Measurements from ENCODE around the gene SP3. TPM values are rescaled to one million over a fixed set of nuclear protein-coding genes. Genes with fewer than 3 reads are reported as not detected.
"Not testable (repeated sequence)": the region's sequence is repeated elsewhere in the genome, so short reads cannot be mapped to it uniquely, and the experiment has no call there.

The SP3 gene
- polyA plus RNA-seq, 6 donors from 2014 or later: 45.7 to 84.3 (median 66.9) TPM

DNA sequence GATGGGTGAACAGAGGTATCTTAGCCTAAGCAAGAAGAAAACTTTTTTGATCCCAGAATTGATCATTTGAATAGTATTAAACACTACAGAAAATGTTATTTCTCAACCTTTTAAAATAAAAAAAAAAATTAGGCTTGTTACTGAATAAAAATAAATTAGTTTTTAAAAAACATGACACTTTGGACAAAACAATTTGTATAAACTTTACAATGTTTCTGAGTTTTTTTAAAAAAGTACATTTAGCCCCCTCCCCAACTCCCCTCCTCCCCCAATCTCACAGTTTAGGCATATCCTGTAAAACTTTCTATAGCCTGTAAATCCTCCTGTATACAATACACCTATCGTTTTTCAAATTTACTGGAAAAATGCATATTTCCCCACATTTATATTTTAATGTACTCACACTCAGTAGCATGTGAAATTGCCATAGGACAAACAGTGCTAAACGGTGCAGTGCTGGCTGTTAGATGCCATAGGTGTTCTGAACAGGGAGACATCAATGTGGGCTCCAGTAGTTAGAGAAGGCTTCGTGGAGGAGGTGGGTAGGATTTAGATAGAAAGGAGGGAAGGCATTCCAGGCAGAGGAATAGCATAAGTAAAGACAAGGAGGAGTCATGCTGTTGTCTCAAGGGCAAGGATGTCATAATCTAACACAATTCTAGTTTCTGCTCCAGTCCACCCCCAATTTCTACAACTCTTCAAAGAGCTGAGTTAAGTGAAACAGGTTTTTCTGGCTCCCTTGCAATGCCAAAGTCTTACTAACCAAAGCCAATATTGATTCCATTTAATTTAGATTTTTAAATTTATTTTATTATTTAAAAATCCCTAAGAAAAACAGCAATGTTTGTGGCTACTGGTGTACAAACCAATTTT, 50.9 kb downstream of the SP3 start:
- peaks cover 24 to 59% of the 10 kb centered on the region in 2 donors for H3K36me3 Mint-ChIP-seq
- H3K27ac Mint-ChIP-seq: peak overlapping the region in 3 of 6 donors; percentile 18 to 81 (median 78)
- no peak for ATAC-seq (ENCODE audit: low read depth in 2 of 2)
- H3K4me1 Mint-ChIP-seq: peaks cover 2 to 9% (median 4%) of the 10 kb centered on the region in 3 donors
- no peaks in the 10 kb centered on the region for H3K9me3 Mint-ChIP-seq
- no peaks in the 10 kb centered on the region for H3K27me3 Mint-ChIP-seq
- no peak overlapping the region for H3K4me3 Mint-ChIP-seq
- DNase-seq: no peak

GRCh38 chr2:173909846-173910245, 55.3 kb downstream of the SP3 start:
- Mint-ChIP-seq H3K27ac (no peak overlapping the region), H3K27me3 (no peaks in the 10 kb centered on the region), H3K4me1 (peaks cover 0 to 4% (median under 1%) of the 10 kb centered on the region in 3 donors), H3K9me3 (no peaks in the 10 kb centered on the region), H3K36me3 (peaks cover 32 to 56% of the 10 kb centered on the region in 2 donors), H3K4me3 (no peak overlapping the region)
- DNase-seq (no peak), ATAC-seq (ENCODE audit: low read depth in 2 of 2) (no peak)

DNA sequence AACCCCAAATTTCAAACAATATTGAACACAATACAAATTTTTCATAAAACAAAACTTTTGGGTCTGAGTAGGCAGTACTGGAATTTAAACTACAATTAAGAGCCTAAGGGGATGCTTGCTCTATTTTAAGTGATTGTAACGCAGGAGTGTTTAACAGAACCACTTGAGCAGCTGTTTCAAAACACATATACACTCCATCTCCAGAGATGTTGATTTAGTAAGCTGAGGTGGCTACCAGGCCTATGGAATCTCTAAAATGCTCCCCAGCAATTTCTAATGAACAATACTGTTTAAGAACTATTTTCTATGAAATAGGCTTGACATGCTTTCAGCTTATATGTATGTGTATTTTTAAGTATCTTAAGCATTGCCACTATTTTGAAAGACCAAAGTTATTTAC, 58.5 kb downstream of the SP3 start:
- H3K4me3 Mint-ChIP-seq: no peak overlapping the region
- DNase-seq (no peak), ATAC-seq (ENCODE audit: low read depth in 2 of 2) (no peak)
- peaks cover 26 to 42% of the 10 kb centered on the region in 2 donors for H3K36me3 Mint-ChIP-seq
- H3K27ac Mint-ChIP-seq: no peak overlapping the region
- no peaks in the 10 kb centered on the region for H3K27me3 Mint-ChIP-seq
- no peaks in the 10 kb centered on the region for H3K9me3 Mint-ChIP-seq
- no peaks in the 10 kb centered on the region for H3K4me1 Mint-ChIP-seq

DNA sequence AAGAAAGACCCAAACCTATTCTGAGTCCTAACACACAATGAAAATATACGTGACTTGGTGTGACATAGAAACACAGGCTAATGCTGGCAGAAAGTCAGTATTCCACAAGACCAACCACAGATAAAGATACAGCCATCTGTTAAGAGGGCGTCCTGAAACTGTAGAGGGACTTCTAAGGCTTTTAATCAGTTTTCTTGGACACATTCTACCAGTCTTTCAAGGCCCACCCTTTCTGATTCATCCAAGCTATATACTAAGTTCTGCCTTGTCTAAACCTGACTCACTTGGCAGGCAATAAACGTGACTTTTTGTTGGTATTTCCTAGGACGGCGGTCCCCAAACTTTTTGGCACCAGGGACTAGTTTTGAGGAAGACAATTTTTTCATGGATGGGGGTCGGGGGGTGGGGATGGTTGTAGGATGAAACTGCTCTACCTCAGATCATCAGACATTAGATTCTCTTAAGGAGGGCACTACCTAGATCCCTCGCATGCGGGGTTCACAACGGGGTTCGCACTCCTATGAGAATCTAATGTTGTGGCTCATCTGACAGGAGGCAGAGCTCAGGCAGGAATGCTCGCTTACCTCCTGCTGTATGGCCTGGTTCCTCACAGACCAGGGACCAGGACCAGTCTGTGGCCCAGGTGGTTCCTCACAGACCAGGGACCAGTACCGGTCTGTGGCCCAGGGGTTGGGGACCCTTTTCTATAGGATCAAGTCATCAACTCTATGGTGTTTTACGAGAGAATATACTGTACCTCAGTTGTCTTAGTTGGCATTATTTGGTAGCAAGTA, 61.4 kb downstream of the SP3 start:
- peaks cover 20% of the 10 kb centered on the region in 2 donors for H3K36me3 Mint-ChIP-seq
- H3K27me3 Mint-ChIP-seq: no peaks in the 10 kb centered on the region
- ATAC-seq (ENCODE audit: low read depth in 2 of 2) (no peak), DNase-seq (no peak)
- H3K4me1 Mint-ChIP-seq: peaks cover 3 to 11% (median 4%) of the 10 kb centered on the region in 3 donors
- no peak overlapping the region for H3K27ac Mint-ChIP-seq
- no peaks in the 10 kb centered on the region for H3K9me3 Mint-ChIP-seq
- H3K4me3 Mint-ChIP-seq: no peak overlapping the region

- H3K9me3 Mint-ChIP-seq: peaks cover 0 to 3% (median 0%) of the 10 kb centered on the region in 7 donors
- H3K27ac Mint-ChIP-seq: peak overlapping the region in 3 of 6 donors; percentile 19 to 71 (median 48)
- ATAC-seq (ENCODE audit: low read depth in 2 of 2) (no peak), DNase-seq (no peak)
- peak overlapping the region in 4 of 8 donors; percentile 10 to 68 (median 36) for H3K4me3 Mint-ChIP-seq
- H3K36me3 Mint-ChIP-seq: no peaks in the 10 kb centered on the region
- H3K4me1 Mint-ChIP-seq: peaks cover 20 to 30% (median 27%) of the 10 kb centered on the region in 3 donors
- no peaks in the 10 kb centered on the region for H3K27me3 Mint-ChIP-seq
Observed at GRCh38 chr2:173898996-173899395, 66.2 kb downstream of the SP3 start.

- ATAC-seq (ENCODE audit: low read depth in 2 of 2): peak; percentile 77 to 79
- DNase-seq: peak; percentile 39
- H3K4me1 Mint-ChIP-seq: peaks cover 20 to 30% (median 27%) of the 10 kb centered on the region in 3 donors
- peak overlapping the region in 6 of 8 donors; percentile 0 to 48 (median 34) for H3K4me3 Mint-ChIP-seq
- no peaks in the 10 kb centered on the region for H3K36me3 Mint-ChIP-seq
- H3K27me3 Mint-ChIP-seq: no peaks in the 10 kb centered on the region
- peak overlapping the region in 5 of 6 donors; percentile 4 to 57 (median 16) for H3K27ac Mint-ChIP-seq
- H3K9me3 Mint-ChIP-seq: peaks cover 0 to 3% (median 0%) of the 10 kb centered on the region in 7 donors
Observed at GRCh38 chr2:173898178-173898668, 67.0 kb downstream of the SP3 start.

DNA sequence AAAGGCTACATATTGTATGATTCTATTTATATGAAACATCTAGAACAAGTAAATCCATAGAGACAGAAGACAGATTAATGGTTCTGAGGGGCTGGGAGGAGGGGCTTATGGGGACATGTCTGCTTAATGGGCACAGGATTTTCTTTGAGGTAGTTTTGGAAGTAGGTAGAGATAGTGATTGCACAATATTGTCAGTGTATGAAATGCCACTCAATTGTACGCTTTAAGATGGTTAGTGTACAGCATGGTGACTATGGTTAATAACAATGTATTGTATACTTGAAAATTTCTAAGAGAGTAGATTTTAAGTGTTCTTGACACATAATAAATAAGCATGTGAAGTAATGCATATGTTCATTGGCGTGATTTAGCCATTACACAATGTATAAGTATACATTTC, 68.4 kb downstream of the SP3 start:
- Mint-ChIP-seq H3K4me1 (peaks cover 20 to 30% (median 27%) of the 10 kb centered on the region in 3 donors), H3K4me3 (no peak overlapping the region), H3K9me3 (peaks cover 0 to 3% (median 1%) of the 10 kb centered on the region in 7 donors), H3K27me3 (peaks cover 0 to under 1% (median 0%) of the 10 kb centered on the region in 3 donors), H3K27ac (no peak overlapping the region), H3K36me3 (no peaks in the 10 kb centered on the region)
- DNase-seq (no peak), ATAC-seq (ENCODE audit: low read depth in 2 of 2) (no peak)

DNA sequence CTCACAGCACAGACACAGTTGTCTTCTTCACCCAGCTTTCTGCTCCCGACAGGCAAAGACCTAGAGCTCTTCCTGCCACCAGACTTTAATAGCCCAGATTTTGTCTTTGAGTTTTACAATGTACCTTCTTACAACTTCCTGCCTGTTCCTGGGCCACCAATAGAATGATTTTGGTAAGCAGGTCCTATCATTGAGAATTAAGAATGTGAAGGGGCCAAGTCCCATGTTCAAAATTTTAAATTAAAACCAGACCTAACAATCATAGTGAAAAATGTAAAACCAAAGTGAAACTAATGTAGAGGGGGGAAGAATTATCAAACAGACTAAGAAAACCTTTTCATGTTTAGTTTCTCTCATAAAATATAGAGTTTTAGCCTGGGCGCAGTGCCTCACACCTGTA, 72.8 kb downstream of the SP3 start:
- H3K27ac Mint-ChIP-seq: peak overlapping the region in 1 of 6 donors; percentile 4
- DNase-seq (no peak), ATAC-seq (ENCODE audit: low read depth in 2 of 2) (no peak)
- no peak overlapping the region for H3K4me3 Mint-ChIP-seq
- H3K36me3 Mint-ChIP-seq: peaks cover 11 to 25% of the 10 kb centered on the region in 2 donors
- H3K9me3 Mint-ChIP-seq: peaks cover 0 to 43% (median 34%) of the 10 kb centered on the region in 7 donors
- H3K27me3 Mint-ChIP-seq: peaks cover 0 to 12% (median 0%) of the 10 kb centered on the region in 3 donors
- peaks cover 5 to 9% (median 5%) of the 10 kb centered on the region in 3 donors for H3K4me1 Mint-ChIP-seq

DNA sequence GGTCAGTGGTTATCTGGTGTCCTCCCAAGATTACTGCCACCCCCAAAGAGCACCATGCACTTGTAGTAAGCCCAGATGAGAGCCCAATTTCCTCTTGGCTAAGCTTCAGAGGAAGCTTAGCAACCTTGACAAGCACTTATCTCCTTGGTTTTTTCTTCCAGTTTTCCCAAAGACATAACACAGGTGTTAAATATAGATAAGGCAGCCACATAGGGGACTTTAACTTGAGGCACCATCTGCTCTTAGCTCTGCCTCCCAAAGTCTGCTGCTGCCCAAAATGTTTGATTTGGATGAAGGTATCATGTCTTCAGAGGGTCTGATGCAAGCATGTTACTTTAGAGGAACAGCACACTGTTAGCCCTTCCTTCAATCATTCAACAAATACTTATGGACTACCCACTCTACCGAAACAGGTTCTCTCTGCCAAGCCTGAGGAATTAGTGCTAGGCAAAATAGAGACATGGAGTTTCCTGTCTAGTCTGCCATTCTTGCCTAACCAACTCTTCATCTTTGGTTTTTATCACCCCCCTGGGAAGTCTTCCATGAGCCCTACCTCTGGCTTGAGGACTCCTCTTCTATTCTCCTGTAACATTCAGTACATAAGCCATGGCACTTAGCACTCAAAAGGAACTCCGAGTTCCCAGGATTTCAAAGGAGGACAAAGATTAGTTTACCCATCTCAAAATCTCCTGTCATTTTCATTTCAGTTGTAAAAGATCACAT, 73.7 kb downstream of the SP3 start:
- Mint-ChIP-seq H3K4me1 (peaks cover 2 to 6% (median 3%) of the 10 kb centered on the region in 3 donors), H3K27me3 (peaks cover 0 to 12% (median 0%) of the 10 kb centered on the region in 3 donors), H3K27ac (no peak overlapping the region), H3K36me3 (peaks cover 11 to 25% of the 10 kb centered on the region in 2 donors), H3K4me3 (no peak overlapping the region), H3K9me3 (peaks cover 0 to 43% (median 34%) of the 10 kb centered on the region in 7 donors)
- no peak for ATAC-seq (ENCODE audit: low read depth in 2 of 2)
- no peak for DNase-seq

DNA sequence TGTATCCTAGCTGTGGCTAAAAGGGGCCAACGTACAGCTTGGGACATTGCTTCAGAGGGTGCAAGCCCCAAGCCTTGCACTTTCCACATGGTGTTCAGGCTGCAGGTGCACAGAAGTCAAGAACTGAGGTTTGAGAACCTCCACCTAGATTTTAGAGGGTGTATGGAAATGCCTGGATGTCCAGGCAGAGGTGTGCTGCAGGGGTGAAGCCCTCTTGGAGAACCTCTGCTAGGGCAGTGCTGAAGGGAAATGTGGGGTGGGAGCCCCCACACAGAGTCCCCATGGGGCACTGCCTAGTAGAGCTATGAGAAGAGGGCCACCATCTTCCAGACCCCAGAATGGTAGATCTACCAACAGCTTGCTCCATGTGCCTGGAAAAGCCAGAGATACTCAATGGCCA, 75.7 kb downstream of the SP3 start:
- ATAC-seq (ENCODE audit: low read depth in 2 of 2); DNase-seq; H3K27ac Mint-ChIP-seq; H3K4me1 Mint-ChIP-seq; H3K4me3 Mint-ChIP-seq: not testable (repeated sequence)
- Mint-ChIP-seq H3K9me3 (peaks cover 3 to 43% (median 32%) of the 10 kb centered on the region in 7 donors), H3K36me3 (peaks cover 11 to 25% of the 10 kb centered on the region in 2 donors), H3K27me3 (peaks cover 2 to 12% (median 7%) of the 10 kb centered on the region in 3 donors)

GRCh38 chr2:173886613-173887012, 78.6 kb downstream of the SP3 start:
- Mint-ChIP-seq H3K4me1 (peaks cover 0 to 7% (median 0%) of the 10 kb centered on the region in 3 donors), H3K36me3 (peaks cover 11 to 25% of the 10 kb centered on the region in 2 donors), H3K27ac (no peak overlapping the region), H3K27me3 (peaks cover 4 to 9% (median 7%) of the 10 kb centered on the region in 3 donors), H3K9me3 (peaks cover 3 to 40% (median 32%) of the 10 kb centered on the region in 7 donors), H3K4me3 (no peak overlapping the region)
- DNase-seq (no peak), ATAC-seq (ENCODE audit: low read depth in 2 of 2) (no peak)

GRCh38 chr2:173884025-173884802, 81.0 kb downstream of the SP3 start:
- no peak for DNase-seq
- peaks cover 0 to 7% (median 0%) of the 10 kb centered on the region in 3 donors for H3K4me1 Mint-ChIP-seq
- ATAC-seq (ENCODE audit: low read depth in 2 of 2): peak in 1 of 2 donors; percentile 36
- peaks cover 0 to 17% of the 10 kb centered on the region in 2 donors for H3K36me3 Mint-ChIP-seq
- H3K4me3 Mint-ChIP-seq: peak overlapping the region in 1 of 8 donors; percentile 9
- H3K9me3 Mint-ChIP-seq: peaks cover 3 to 18% (median 15%) of the 10 kb centered on the region in 7 donors
- H3K27me3 Mint-ChIP-seq: peaks cover 12 to 20% (median 19%) of the 10 kb centered on the region in 3 donors
- H3K27ac Mint-ChIP-seq: peak overlapping the region in 1 of 6 donors; percentile 3

Measured in naive B cell (primary cell).